Measurements from ENCODE around the gene DCP1B.

The DCP1B gene

DNA sequence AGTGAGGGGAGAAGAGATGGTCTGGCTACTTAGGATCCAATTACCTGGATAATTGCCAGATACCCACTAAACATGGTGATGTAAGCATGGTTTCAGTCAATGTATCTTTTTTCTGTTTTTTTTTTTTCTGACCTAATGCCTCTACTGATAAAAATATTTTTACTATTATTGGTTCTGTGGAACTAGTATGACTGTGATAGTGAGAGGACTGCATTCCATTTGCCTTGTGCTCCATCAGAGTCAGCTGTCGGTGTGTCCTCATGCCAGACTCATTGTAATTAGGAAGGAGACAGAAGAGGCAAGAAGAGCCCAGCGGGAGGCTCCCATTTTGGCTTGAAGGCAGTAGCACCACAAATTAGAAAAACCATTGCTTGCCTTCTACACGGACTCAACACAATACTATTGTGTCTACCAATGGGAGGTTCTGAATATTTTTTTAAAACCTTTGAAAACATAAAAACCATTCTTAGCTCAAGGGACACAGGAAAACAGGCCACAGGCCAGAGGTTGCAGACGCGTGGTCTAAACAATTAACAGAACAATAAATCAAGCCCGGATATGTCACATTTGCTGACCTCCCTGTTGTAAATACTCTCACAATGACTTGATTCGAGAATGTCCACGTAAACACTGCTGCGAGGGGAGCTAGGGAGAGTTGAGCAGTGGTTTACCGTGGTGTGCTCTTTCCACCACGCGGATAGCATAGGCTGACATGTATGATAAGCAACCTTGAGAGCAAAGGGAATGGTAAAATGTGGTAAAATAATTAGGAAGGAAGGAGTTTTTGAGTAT lies 13.5 kb upstream of the DCP1B start:
- no peak for DNase-seq (ENCODE audit: low read depth)

DNA sequence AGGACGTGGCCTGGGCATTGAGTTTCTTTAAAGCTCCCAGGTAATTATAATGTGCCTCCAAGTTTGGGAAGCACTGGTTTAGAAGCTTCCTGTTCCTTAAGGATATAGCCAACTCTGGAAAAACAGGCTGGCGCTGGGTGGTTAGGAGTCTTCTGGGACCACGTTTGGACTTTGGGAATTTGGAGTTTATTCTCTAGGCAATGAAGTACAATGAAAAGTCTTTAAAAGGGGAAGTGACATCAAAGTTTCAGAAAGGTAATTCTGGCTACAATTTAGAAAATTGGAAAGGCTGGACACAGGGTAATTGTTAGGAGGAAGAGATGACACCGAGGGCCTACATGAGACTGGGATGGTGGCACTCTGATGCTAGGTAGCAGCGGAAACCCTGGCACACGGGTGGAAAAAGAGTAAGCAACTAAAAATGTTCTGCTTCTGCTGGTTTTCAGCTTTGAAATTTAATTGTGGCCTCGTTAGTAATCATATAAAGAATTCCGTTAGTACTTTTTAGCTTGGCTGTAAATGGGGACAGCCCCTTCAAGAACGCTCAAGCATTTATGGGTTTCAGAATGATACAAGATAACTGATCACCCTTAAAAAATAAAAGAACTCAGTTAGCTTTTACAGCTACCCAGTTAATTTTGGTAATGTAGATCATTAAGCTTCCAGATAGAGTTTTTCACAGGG lies 12.7 kb upstream of the DCP1B start:
- no peak for DNase-seq (ENCODE audit: low read depth)

DNA sequence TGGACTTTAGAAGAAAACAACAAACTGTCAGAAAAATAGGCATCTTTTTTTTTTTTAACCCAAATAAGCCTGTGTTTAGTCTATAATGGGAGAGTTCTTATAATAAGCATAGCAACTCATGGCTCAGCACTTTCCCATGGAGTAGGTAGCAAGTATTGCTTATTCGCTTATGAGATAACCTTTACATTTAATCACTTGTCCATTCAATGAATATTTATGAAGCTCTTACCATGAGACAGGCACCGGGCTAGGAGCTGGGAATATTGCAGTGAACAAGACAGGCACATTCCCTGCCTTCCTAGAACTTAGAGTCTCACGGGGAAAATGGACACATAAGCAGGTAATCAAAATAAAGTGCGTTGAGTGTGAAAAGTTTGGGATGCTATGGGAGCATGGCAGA lies 10.0 kb upstream of the DCP1B start:
- DNase-seq (ENCODE audit: low read depth): no peak

DNA sequence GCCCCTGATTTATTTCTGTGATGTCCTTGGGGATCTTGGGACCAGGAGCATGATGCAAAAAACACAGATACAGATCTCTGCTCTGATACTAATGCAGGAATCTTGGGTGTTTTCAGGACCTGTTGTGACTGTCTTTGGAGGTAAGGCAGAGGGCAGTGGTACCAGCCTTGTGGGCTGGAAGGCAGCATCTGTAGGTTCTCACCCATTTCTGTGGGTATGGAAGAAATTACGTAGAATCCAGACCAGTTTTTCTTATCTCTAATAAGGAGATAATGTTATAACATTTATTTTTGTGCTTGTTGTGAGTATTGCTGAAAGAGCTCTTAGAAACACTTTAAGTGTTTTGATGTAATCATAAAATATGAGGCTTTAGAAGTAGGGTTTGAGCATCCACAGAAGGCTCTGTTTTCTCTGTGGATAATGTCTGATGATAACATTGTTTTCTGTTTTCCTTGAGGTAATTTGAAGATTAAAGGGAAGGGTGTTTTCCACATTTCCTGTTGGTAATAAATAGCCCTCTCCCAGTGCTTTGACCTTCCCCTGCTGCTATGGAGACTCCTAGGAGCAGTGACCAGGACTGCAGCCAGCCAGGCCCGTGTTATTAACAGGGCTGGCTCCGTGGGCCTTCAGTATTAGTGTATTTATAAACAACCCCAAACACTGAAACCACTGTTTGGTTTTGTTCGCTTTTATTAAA lies 9.4 kb upstream of the DCP1B start:
- DNase-seq (ENCODE audit: low read depth): no peak

DNA sequence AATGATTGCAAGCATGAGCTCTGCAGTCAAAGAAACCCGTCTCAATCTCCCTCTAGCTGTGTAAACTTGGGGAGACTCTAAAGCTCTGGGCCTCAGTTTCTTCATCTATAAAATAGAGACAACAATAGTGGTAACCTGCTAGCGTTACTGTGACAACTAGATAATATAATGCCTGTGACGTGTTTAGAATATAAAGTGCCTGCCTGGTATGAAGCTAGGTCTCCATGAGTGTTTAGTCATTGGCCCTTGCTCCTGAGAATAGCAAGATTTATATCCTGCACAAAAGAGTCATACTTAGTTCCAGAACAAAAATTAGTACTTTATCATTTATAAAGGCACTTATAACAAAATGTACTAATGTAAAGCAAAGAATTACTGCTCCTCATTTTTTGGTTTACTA lies 8.8 kb upstream of the DCP1B start:
- DNase-seq (ENCODE audit: low read depth): no peak

DNA sequence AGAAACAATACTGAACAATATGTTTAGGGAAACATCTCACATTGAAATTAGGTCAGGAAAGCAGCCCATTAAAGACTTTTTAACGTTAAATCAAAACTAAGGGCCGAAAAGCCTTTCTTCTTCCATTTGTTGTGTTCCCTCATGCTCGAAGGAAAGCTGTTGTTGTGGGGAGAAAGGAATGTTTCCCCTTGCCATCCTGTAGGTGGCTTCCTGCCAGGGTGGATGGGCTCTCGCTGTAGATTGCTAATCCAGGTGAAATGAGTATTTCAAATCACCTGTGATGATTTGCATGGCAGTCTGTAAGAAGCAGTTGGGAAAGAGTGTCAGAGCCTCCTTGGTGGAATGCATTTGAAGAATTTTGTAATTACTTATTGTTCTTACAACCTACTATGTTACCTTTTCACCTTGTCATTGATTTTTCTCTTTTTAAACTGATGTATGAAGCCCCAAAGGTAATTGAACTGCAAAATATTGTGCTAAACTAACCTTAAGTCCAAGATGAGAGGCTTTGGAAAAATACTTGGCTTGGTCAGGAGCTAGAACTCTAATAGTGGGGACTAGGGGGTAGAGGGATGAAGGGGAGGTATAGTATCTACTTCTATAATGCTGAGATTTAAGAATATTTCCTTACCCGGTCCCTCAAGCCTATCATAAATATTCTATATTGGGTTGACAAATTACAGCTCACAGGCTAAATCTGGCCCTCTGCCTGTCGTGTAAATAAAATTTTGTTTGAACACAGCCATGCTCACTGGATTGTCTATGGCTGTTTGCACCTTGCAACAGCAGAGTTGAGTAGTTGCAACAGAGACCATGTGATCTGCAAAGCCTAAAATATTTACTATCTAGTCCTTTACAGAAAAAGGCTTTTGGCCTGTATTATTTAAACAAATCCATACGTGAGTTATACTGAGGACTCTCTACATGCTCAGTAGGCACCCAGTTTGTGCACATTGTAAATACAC lies 7.7 kb upstream of the DCP1B start:
- DNase-seq (ENCODE audit: low read depth): no peak

DNA sequence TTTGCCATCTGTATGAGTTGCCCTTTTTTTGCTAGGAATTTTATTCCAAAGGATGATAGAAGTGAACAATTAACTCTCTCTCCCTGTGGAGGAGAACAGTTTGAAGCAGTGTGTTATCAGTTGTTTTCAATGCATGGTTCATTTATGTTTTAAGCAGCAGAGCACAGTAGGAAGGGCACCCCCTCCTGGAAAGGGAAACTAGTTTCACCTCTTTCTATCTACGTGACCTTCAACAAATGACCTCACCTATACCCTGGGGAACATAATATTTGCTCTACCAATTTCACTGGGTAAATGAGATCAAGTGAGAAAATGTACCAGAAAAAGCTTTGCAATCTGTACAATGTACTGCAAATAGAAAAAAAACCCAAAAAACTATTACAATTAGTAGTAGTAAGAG lies 5.4 kb upstream of the DCP1B start:
- no peak for DNase-seq (ENCODE audit: low read depth)

DNA sequence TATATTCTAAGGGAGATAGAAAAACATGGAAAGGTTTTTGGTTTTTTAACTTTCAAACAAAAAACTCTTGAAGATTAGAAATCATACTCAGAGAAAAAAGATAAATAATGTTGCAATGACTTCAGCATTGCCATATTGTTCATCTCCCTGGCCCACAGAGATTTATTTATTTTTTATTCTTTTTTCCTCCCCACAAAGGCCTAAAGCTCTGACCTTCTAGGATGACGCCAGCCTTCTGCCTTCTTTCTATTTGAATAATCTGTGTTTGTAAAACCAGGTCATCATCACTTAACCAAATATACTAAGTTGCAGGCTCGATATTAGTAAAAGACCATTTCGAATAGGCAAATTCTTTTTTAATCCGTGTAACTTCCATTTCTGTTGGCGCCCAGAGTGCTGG lies 4.4 kb upstream of the DCP1B start:
- no peak for DNase-seq (ENCODE audit: low read depth)

DNA sequence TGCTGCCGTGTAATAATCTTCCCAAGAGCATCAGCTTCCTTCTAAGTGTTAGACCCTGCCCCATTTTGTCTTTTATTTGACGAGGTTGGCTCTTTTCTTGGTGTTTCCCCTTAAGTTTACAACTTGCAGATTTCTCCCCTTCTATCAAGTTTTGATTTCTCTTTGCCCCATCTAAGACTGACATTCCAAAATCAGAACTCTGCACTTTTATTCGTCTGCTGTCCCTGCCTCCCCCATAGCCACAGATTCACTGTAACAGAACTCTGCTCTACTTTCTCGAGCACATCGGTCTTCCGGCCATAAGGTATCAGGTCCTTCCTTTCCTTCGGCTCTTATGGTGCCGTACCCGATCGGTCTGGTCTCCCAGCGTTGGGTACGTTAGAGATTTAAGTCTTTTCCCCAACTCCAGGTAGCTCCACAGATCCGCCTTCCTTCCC lies 563 bp downstream of the DCP1B start:
- no peak for DNase-seq (ENCODE audit: low read depth)

DNA sequence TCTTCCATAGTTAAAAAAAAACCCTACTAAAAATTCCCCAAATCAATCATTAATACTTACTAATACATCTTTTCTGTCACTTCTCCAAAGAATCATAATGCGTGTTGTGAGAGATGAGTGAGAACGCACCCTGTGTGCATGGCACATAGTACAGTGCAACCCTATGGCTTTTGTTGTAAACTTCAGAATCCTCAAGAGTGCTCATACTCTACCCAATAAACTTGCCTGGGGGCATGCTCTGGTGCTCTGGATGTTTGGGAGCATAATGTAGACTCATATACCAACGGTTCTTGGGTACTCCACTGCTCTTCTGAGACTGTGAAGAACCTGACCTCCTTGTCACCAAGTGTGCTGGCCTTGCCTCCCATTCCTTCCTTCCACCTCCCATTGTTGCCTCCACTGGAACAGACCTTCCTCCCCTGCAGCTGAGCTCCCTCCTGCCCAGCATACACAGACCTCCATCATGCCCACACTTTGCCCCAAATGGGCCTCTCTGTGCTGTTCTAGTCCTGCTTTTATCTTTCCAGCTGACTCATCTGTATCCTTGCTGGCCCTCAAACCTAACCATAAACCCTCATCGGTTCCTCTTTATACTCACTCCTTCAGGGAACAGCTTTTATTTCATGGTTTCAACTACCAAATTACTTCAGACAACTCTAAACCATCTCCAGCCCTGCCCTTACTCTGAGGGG lies 8.9 kb downstream of the DCP1B start:
- no peak for DNase-seq (ENCODE audit: low read depth)

DNA sequence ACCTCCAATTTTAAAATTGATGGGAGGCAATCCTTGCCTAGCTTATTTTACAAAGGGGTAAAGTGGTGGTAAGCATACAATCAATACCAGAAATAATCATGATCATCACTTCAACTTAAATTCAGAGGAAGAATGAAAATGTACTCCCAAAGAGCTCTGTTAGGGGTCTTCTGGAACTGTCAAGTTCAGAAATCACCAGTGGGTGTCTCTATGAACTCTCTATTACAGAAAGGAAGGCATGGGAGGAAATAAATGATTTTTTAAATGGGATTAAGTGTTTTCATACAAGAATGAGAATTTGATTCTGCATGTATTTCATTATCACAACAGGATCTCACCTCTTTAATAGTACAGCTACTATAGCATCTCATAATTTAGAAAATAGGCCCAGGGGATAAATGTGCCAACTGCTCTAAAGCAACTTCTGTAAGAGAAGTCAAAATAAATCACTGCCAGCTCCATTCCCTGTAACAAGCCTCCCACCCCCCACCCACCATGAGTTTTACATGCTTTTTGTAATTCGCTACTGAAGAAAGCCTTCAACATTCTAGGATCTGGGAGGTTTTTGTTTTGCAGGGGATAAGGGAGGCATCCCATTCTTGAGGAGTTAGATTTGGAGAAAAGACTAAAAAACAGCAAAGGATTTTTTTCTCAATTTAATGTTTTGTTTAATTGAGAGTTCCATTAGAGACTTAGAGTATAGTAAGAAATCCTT lies 9.7 kb downstream of the DCP1B start:
- no peak for DNase-seq (ENCODE audit: low read depth)

DNA sequence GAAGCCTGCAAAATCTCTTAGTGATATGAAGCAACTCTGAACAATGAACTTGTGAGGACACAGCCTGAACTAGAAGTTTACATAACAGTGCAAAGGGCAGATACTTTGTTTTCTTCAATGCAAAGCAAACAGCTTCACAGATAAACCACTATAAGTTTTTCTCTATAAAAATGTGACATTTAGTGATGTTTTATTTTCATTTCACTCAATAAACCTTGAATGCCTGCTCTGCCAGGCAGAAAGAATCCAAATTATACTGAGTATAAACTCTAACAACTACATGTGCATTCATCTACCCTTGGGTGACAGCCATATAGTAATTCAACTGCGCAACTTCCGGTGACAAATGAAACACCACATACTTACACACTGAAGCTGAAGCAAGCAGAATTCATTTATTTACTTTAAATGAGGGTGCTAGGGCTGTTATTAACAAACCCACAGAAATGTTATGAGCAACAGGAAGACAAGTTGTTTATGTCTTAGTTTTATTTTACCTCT lies 10.3 kb downstream of the DCP1B start:
- no peak for DNase-seq (ENCODE audit: low read depth)

DNA sequence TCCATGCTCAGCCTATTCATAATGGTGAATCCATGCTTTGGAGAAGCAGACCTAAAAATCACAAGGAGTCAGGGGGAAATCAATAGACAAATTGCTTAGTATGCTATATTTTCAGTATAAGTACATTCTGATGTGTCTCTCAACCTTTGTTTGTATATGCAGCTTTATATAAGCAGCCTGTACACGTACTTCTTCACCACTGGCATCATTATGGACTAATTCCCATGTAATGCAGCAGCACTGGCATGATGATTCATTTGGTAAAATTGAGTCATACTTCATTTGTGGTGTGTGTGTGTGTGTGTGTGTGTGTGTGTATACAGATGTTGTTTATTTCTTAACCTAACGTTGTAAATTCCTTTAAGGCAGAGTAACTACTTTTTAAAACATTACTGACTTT lies 10.9 kb downstream of the DCP1B start:
- no peak for DNase-seq (ENCODE audit: low read depth)

DNA sequence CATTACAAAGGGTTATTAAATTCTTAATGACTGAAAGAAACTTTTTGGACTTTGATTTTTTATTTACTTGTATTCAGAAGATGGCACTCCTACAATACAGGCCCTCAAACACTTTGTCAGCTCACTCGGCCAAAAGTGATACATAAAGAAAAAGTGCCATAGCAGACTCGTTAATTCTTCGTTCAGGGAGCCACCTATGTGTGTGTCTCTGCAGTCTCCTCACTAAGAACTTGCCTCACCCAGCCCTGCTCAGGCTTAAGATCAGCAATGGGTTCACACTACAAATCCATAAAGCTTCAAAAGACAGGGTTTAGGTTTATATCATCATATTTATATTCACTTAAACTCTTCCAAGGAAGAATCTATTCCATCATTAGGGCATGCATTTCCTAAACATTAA lies 11.5 kb downstream of the DCP1B start:
- no peak for DNase-seq (ENCODE audit: low read depth)

DNA sequence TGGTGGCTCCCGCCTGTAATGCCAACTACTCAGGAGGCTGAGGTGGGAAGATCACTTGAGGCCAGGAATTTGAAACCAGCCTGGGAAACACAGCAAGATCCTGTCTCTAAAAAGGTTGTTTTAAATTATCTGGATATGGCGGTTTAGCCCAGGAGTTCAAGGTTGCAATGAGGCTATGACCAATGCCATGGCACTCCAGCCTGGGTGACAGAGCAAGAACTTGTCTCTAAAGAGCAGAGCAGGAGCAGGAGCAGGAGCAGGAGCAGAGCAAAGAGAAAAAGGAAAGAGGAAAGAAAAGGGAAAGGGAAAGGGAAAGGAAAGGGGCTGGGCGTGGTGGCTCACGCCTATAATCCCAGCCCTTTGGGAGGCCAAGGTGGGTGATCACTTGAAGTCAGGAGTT lies 15.1 kb downstream of the DCP1B start:
- DNase-seq (ENCODE audit: low read depth): no peak

DNA sequence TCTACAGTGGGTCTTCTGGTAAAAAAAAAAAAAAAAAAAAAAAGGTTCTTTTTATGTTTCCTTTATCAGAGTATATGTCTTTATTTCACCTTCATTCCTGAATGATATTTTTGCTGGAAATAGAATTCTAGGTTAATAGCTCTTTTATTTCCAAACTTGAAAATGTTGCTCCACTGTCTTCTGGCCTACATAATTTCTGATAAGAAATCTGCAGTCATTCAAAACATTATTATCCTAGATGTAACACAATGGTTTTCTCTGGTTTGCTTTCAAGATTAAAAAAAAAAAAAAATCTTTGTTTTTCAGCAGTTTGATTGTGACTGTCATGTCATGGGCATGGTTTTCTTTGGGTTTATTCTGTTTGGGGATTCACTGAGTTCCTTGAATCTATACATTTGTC lies 19.5 kb downstream of the DCP1B start:
- no peak for DNase-seq (ENCODE audit: low read depth)

DNA sequence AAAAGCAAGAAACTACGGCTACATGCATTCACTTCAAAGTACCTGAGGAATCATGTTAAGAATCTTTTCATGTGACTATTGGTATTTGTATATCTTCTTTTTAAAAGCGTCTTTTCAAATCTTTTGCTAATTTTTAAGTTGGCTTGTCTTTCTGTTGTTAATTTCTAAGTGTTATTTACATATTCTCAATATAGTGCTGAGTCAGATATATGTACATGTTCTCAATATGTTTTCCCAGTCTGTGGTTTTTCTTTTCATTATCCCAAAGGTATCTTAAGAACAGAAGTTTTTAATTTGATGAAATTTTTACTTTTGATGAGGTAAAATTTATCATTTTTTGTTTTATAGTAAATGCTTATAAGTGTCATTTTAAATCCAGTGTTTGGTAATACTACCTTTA lies 24.0 kb downstream of the DCP1B start:
- DNase-seq (ENCODE audit: low read depth): no peak

DNA sequence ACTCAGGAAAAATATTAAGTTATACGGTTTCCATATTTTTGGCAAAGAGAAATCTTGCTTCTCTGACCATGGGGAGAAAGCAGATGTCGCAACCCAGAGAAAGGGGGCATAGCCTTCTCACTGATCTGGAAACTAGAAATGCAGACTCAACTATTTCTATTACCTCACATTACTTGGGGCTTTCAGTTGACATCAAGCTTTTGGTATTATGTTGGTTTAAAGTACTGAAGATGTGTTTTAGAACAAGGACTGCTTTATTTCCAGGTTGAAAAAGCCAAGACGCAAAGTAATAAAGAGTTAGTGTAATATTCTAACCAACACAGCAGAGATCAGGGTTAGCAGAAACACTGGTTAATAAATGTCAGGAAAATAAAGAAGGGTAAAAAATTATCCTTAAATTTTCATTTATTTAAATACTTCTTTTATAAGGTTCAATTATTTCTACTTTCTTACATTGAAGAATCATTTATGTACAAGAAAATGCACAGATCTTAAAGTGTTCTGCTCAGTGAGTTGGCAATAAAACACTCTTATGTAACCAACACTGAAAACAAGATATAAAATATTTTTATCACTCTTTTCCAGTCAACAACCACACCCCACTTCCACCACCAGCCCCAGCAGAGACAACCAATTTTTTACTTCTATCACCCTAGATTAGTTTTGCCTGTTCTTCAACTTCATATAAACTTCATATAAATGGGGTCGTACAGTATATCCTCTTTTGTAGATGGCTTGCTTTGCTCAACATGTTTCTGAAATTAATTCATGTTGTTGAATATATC lies 26.0 kb downstream of the DCP1B start:
- DNase-seq (ENCODE audit: low read depth): no peak

DNA sequence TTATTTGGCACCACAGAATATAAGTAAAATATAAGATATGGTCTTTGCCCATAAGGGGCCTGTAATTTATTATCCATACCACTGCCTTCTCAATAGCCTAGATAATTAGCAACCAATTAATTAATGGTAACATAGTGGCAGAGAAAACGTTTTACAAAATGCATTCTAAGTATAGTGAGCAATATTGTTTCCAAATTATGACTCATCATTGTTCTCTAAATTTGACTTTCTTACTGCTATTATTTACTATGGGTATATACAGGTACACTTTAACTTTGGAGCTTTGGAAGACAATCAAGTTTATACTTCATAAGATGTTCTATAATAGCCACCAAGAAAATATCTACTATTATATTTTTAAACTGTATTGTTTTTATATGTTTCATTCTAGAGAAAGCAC lies 26.7 kb downstream of the DCP1B start:
- no peak for DNase-seq (ENCODE audit: low read depth)

DNA sequence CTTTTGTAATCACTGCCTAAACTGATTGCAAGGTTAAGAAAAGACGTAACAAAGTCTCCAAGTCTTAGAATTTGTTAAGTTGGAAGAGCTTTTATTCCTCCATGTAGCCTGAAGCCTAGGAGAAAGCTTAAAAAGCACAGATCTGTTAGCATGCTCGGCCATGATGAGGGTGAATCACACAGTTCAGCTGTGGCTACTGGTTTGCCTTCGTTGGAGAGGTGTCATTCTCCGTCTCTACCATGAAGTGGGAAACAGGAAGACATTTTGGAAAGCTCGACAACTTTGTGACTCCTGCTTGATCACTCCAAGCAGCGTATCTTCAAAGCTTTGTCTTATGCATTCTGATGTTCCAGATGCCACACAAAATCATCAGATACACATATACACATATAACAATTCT lies 27.1 kb downstream of the DCP1B start:
- DNase-seq (ENCODE audit: low read depth): no peak
